GM10847 (cell line): Measurements from ENCODE around the gene MUS81.

Source experiments
- POLR2A ChIP-seq: IDR thresholded peaks from 2 replicates; pipeline ENCODE4 v1.6.1; 2011; ENCODE audit not compliant: insufficient read length; ENCODE audit errors: extremely low read depth

Gene MUS81

DNA sequence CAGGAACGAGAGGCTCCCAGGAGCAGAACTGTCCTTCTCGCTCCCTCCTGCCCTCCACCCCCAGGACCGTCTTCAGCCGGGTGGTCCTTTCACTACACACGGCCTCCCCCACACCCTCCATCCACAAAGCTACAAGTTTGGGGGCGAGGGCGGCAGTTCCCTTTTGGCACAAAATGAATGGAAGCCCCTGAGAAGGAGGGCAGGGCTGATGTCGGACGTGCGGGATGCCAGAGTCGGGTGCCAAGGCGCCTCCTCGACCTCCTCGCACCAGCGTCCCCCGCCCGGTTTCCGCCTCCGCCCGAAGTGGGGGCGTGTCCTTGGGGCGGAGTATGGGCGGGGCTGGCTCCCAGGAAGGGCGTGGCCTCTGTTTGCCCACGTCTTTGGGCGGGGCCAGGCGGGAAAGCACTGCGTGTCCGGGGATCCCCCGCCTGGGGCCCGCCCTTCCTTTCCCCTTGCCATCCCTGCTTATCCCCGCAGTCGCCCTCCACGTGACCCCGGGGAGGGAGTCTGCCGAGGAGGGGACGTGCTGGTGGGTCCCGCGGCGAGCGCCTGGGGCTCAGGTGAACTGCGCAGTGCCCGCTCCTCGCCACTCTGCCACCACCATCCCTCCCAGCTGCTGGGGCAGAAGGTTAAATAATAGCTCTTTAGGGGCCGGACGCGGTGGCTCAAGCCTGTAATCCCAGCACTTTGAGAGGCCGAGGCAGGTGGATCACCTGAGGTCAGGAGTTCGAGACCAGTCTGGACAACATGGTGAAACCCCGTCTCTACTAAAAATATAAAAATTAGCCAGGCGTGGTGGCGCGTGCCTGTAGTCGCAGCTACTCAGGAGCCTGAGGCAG is 13.3 kb downstream of the MUS81 start:
- peak; percentile 60 for TF ChIP-seq POLR2A

DNA sequence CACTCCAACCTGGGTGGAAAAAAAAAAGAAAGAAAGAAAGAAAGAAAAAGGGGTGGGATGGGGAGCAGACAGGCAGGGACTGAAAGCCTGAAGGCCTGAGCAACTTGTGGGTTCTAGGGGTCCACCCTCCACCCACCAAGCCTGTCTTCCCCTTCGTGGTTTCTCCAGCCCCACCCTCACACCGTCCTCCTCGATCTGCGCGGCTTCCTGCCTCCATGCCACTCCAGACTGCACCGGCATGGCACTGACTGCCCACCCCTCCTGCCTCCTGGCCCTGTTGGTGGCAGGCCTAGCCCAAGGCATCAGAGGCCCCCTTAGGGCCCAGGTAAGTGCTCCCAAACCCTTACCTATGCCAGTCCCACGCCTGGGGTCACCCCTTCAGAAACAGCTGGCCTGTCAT is 19.4 kb downstream of the MUS81 start, which contains the start of gene CTSW:
Gene CTSW (plus strand): TSS at position 221 of the 400 bp plus-strand sequence. CDS start 18 bp downstream, at position 239.
- TF ChIP-seq POLR2A = no peak

DNA sequence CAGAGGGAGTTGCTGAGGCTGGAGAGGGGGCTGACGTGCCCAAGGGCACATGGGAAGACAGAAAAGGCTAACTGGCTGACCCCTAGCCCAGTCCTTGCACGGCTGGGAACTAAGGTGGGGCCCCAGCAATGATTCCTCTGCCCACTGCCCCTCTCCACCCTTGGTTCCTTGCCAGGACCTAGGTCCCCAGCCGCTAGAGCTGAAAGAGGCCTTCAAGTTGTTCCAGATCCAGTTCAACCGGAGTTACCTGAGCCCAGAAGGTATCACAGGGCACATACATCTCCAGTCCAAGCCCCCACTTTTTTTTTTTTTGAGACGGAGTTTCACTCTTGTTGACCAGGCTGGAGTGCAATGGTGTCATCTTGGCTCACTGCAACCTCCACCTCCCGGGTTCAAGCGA is 19.8 kb downstream of the MUS81 start:
- no peak for TF ChIP-seq POLR2A

DNA sequence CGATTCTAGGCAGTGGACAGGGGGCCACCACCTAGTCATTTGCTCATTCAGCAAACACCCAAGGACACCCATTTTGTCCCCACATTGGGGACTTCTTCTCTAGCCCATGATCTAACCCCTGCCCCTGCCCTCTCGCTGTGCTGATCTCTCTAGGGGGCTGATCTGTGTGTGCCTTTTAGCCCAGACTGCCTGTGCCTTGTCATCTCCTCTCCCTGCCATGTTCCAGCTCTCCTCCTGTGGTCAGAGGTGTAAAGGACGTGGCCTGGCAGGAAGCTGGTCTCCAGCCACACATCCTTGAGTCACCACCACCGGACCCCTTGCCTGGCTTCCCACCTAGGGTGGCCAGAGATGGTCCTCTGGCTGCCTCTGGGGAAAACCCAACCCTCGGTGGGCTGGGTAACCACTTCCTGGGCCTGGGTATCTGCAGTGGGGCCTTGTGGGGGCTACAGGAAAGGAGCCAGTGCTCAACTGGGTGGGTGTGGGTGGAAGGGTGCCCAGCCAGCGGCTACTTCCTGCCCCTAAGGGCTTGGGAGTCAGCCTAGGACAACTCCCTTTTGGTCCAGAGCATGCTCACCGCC is 20.7 kb downstream of the MUS81 start:
- TF ChIP-seq POLR2A = no peak

DNA sequence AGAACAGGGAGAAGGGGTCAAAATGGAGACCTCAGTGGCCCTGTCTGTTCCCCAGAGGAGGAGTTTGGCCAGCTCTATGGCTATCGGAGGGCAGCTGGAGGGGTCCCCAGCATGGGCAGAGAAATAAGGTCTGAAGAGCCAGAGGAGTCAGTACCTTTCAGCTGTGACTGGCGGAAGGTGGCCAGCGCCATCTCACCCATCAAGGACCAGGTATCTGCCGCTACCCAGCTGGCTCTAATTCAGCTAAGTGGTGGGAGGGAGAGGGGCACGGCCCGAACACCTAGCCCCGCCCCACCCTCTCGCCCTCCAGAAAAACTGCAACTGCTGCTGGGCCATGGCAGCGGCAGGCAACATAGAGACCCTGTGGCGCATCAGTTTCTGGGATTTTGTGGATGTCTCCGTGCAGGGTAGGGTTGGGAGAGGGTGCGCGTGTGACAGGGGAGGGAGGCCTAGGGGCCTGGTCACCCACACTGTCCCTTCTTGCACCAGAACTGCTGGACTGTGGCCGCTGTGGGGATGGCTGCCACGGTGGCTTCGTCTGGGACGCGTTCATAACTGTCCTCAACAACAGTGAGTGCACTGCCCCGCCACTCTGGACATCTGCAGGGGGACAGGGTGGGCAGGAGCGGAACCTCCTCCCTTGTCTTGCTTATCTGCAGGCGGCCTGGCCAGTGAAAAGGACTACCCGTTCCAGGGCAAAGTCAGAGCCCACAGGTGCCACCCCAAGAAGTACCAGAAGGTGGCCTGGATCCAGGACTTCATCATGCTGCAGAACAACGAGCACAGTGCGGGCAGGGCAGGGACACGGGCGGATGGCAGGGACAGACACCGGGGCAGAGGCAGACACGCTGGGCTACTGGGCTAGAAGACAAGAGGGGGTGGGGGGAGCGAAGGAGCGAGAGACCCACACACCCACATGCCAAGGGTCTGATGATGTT is 22.2 kb downstream of the MUS81 start:
- no peak for TF ChIP-seq POLR2A

DNA sequence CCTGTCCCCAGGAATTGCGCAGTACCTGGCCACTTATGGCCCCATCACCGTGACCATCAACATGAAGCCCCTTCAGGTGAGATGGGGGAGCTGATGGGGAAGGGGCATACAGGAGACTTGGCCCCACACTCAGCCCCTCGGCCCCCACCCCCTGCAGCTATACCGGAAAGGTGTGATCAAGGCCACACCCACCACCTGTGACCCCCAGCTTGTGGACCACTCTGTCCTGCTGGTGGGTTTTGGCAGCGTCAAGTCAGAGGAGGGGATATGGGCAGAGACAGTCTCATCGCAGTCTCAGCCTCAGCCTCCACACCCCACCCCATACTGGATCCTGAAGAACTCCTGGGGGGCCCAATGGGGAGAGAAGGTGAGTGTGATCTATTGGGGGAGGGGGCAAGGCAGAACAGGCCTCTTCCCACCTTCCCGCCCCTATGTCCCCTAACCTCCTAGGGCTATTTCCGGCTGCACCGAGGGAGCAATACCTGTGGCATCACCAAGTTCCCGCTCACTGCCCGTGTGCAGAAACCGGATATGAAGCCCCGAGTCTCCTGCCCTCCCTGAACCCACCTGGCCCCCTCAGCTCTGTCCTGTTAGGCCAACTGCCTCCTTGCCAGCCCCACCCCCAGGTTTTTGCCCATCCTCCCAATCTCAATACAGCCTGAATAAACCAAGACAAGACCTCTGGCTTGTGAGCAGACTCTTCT is 23.0 kb downstream of the MUS81 start:
- TF ChIP-seq POLR2A = no peak

DNA sequence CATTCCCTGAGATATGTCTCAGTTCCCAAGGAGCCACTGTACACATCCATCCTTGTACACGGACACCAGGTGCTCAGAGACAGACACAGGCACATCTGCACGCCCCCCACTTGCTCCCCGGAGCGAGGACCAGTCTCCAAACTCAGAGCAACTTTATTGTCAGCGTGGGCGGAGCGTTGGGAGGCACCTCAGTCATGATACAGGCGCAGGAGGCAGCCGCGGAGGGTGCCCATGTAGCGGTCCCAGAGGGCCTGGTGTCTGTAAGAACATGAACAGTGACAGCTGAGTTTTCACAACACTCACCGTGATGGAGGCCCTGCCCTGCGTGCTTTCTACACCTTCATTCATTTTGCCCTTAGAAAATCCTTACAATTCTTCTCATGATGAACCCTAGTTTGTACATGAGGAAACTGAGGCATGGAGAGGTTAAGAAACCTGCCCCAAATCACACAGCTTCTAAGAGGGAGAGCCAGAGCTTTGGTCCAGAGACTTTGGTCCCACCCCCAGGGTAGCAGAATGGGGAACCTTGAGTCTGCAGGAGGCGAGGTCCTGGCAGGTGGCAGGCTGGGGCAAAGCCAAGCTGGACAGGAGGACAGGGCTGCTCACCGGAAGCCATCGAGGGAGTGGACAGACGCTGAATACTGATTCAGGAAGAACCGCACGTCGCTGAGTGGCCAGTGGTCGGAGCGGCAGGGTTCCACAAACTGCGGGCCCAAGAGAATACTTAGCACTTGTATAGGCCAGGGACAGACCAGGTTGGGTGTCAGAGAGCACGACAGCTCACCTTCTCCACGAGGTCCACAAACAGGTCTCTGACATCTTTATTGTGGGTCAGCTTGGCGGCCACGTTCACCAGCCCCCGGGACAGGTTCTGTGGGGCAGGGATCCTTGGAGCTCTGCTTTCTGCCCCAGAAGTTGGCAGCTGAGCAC is 23.8 kb downstream of the MUS81 start:
- no peak for TF ChIP-seq POLR2A

DNA sequence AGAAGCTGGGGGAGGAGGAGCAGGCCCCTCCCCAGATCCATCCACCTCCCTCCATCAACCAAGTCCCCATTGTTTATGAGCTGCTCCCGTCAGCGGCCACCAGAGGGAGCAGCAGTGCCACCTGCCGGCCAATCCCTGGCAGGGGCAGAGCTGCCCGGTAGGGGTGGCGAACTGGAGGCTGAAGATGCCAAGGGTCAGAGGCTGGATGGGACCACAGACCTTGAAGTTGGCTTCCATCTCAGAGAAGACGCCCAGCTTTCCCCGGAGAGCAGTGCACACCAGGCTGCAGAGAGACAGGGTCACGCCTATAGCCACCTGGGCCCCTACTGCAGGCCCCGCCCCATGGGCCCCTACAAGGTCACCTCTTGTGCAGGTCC is 24.5 kb downstream of the MUS81 start:
- TF ChIP-seq POLR2A = no peak

DNA sequence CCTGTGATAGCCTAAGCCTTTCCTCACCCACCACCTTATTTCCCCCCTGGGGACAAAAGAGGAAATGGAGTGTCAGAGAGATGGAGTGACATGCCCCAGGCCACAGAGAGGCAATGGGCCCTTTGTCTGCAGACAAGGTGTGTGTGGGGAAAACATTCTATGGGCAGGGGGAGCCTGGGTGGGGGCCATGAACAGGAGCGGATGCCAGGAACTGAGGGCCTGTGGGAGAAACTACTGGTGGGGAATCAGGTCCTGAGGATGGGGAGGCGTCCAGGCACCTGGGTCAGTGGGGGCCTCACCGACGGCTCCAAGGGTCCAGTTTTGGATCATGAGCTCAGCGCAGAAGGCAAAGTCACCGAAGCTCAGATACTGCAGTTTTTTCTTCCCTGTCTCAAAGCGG is 25.0 kb downstream of the MUS81 start:
- no peak for TF ChIP-seq POLR2A

DNA sequence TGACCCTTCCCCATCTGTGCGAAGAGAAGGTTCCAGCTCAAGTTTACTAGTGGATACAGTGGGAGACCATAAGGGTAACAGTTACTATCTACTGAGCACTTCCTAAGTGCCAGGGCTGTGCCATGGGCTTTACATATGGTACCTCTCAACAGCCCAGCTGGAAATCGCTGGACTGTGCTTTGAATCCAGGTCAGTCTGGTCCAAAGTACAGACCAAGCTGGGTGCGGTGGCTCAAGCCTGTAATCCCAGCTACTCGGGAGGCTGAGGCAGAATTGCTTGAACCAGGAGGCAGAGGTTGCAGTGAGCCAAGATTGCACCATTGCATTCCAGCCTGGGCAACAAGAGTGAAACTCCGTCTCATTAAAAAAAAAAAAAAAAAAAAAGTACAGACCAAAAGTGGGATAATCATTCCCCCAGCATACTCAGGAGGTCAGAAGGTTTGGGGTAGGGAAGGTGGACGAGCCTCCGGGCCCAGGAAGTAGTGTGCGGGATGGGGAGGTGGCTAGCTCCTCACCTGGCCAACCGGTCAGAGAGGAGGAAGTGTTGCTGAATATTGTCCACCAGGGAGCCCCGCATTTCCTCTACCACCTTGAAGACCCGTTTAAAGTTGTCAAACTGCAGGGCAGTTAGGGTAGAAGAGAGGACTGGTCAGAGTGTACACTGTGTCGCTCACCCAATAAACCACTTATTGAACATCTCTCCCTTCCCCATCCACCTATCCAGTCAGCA is 25.7 kb downstream of the MUS81 start:
- no peak for TF ChIP-seq POLR2A

DNA sequence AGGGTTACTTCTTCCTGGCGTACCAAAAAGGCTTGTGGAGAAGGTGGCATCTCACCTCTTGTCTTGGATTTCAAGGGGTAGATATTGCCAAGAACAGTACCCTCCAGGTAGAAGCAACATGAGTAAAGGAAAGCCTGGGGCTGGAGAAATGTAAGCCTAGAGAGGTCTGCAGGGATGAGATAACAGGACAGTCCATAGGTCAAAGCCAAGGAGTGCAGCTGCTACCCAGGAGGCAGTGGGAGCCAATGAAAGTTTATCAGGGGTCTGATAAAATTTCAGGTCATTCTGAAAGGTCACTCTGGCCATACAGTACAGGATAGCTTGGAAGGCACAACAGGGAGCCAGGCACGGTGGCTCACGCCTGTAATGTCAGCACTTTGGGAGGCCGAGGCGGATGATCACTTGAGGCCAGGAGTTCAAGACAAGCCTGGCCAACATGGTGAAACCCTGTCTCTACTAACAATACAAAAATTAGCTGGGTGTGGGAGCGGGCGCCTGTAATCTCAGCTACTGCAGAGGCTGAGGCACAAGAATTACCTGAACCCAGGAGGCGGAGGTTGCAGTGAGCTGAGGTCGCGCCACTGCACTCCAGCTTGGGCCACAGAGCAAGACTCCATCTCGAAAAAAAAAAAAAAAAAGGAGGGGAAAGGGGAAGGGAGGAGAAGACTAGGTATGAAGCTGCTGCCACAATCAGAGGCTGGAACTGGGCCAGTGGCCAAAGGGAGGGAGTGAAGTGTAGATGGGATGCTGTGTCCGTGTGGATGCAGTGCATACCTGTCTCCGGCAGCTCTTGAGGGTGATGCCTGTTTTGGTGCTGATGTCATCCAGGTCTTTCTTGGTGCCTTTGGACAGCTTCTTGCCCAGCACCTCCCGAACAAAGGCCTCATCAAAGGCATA is 26.8 kb downstream of the MUS81 start:
- no peak for TF ChIP-seq POLR2A

DNA sequence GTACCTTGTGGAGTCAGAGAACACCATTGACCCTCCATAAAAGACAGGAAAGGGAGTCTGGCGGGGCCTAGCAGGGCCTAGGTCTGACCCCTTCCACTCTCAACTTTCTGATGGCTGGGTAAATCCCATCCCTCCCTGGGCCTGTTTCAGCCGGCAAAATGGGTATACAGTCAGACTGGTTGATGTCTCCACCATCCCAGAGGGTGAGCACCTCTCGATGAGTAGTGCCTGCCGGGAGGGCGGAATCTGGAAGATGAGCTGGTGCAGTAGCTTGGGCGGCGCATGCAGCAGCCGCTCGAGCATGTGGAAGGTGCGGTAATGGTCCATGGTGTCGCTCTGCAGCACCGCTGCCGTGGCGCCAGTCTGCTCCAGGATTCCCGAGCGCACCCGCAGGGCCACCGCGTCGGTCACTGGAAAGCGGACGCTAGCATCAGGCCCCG is 27.5 kb downstream of the MUS81 start:
- no peak for TF ChIP-seq POLR2A
